GM21360 (cell line): Measurements from ENCODE around the gene SIRPD.
"Not testable (repeated sequence)": the region's sequence is repeated elsewhere in the genome, so short reads cannot be mapped to it uniquely, and the experiment has no call there.

Experiments used
- ATAC-seq: cut with Tn5 transposase; IDR thresholded peaks from one replicate; pipeline ENCODE4 v1.9.1; 2021; ENCODE audit warnings: mild to moderate bottlenecking, moderate library complexity; ENCODE audit not compliant: unreplicated experiment

The SIRPD gene

DNA sequence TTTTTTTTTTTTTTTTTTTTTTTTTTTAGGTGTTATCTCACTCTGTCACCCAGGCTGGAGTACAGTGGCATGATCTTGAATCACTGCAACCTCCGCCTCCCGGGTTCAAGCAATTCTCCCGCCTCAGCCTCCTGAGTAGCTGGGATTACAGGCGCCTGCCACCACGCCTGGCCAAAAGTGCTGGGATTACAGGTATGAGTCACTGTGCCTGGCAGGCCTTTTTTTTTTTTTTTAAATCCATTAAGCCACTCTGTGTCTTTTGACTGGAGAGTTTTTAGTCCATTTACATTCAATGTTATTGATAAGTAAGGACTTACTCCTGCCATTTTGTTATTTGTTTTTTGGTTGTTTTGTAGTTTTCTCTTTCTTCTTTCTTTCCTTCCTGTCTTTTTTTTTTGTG, 60.1 kb downstream of the SIRPD start:
- not testable (repeated sequence) for ATAC-seq

DNA sequence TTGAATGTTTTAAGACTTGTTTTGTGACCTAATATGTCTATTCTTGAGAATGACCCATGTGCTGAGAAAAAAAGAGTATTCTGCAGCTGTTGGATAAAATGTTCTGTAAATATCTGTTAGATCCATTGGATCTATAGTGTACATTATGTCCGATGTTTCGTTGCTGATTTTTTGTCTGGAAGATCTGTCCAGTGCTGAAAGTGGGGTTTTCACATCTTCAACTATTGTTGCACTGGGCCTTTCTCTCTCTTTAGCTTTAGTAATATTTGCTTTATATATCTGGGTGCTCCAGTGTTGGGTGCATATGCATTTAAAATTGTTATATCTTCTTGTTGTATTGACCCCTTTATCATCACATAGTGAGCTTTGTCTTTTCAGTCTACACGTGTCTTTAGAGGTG, 60.6 kb downstream of the SIRPD start:
- no peak for ATAC-seq

DNA sequence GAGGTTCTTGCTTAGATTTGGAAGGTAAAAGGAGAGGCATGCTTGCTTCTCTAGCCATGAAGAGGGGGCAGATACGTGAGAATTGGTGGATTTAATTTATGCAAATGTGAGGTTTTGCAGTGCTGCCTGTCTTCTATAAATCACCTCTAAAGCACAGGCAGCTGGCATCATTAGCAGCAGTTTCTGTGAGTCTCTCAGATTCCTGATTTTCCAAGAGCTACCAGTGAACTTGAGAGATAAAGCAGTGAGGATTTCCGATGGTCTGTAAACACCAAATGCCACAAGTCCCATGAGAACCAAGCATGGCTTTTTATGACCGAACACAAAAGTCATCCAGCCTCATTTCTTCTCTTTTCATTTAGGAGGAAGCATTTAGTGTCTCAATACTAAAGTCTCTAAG, 63.1 kb downstream of the SIRPD start:
- ATAC-seq: no peak

DNA sequence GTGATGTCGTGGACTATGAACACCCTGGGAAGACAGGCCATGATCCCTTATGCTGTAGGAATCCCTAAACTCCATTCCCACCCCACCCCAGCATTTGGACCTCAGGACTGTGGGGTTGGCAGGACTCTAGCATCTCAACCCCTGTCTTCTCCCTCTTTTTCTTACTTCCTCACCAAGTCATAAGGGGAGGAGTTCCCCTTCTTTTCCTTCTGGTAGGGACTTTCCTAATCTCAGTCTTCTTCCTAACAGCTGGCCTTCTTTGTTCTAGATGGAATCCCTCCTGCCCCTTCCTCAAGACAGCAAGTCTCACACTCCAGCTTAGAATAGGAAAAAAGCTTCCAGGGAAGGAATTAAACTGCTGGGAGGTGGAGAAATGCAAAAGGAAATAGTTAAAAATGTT, 64.0 kb downstream of the SIRPD start:
- no peak for ATAC-seq

DNA sequence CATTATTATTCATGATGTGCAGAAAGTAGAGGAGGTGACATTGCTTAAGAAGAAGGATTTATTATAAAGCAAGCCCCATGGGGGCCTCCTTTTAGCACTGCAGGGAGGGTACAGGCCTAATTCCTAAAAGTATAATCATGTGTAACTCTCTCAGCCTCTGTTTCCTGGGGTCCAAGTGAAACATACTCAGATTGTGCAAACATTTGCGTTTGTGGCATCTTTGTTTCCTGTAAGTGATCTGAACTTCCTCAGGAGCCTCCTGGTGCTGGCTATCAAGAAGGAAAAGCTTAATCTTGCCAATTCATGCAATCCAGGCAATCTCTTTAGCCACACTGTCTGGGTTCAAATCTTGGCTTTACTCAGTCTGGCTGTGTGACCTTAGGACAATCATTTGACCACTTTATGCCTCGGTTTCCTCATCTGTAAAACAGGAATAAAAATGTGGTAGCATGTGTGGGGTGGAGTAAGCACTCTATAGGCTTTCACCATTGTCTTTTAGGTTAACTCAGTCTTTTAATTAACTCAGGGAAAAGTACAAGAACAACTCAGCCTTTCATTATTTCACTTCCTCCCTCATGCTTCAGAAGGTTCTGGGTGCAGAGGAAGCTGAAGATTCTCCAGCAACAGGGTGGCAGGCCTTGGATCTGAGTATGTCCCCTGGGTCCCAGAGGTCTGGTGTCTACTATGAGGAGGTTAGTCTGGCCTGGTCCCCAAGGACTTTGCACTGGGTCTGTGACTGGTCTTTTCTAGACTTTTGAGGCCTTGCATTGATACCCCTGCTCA, 65.5 kb downstream of the SIRPD start:
- no peak for ATAC-seq

DNA sequence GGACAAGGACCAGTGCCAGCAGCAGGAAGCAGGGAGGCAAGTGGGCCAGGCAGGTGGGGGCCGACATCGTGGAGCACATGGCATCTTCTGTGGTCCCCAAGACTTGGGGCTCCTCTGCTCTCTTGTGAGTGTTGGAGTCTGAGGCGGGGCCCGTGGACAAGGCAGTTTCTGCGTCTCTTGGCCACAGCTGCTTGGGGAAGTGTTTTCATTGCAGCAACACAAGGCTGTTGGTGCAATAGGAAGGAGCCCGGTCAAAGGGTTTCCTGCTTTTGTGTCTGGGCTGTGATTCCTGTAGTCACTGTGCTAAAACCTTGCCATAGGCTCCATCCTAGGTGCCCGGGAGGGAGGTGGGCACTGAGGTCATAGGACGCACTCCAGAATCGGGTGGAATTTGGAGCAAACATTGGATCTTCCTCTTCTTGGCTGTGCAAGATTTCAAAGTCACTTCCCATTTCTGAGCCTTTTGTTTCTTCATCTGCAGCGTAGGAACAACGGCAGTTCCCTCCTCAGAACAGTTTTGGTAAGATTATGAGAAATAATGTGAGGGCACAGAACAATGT, 66.1 kb downstream of the SIRPD start, which contains the start of gene SIRPB2:
Gene SIRPB2 (minus strand): TSS at position 140 of the 560 bp plus-strand sequence. CDS start 61 bp downstream, at position 79.
- no peak for ATAC-seq

DNA sequence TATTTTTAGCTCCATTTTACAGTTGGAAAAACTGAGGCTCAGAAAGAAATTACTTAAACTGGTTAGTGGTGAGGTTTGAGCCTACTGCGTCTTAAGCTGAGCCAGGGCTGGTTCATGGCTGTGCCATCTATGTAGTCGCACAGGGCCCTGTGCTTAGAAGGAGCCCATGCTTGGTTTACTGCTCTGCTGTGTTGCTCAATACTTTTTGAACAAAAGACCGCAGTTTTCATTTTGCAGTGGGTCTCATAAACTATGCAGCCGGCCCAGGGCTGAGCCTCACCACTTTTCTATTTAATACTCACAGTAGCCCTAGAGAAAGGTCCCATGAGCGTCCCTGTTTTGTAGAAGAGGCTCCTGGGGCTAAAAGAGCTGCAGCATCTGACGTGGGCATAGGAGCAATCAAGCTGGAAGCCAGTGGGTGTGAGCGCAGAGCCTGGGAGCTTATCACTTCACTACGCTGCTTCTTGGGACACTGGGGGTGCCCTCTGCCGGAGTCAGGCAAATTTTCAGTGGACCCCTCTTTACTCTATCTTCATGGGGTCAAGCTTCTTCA, 66.8 kb downstream of the SIRPD start:
- no peak for ATAC-seq

DNA sequence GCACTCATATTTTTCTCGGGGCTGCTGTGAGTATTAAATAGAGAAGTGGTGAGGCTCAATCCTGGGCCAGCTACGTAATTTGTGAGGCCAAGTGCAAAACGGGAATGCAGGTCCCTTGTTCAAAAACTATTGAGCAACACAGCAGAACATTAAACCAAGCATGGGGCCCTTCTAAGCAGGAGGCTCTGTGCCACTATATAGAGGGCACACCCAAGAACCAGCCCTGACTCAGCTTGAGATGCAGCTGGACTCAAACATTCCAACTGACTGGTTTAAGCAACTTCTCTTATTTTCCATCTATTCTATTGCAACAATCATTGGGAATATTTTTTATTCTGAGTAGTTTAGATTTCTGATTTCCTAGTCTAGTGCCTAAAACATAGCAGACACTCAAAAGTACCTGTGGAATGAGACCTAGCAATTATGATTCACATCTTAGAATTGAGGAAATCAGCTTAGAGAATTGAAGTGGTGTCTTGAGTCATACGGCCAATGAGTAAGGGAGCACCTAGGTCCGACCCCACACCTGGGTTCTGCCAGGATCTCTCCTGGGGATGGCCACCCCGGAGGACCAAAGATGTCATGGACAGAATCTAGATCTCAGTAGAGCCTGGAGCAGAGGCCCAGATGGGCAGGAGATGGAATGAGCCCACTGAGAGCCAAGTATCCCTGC, 67.6 kb downstream of the SIRPD start:
- ATAC-seq: no peak

DNA sequence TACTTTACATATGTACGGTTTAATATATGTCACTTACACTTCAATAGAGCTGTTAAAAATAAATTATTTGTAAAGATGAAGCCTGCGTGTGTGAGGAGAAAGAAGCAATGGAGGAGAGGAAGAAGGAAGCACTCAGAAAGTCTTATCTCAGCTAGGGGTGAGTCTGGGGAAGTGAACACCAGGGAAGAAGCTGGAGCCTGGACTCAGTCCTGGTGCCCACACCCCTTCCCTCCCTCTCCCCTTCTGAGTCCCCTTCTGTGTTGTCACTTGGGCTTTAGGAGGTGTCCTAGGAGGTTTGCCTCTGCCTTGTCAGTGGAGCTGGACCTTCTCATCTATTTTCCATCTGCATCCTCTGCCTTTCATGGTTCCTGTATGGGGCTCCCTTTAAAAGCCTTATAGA, 68.2 kb downstream of the SIRPD start:
- no peak for ATAC-seq

DNA sequence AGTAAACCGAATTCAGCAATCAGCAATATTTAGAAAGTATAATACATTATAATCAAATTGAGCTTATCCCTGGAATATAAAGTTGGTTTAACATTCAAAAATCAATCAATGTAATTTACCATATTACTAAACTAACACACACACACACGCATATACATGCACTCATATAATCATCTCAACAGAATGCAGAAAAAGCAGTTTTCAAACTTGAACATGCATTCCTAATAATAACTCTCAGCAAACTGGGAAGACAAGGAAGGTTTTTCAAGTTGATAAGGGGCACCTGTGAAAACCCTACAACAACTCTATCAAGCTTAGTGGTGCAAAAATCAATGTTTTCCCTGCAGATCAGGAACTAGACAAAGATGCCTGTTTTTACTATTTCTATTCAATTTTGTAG, 70.9 kb downstream of the SIRPD start:
- ATAC-seq: no peak

DNA sequence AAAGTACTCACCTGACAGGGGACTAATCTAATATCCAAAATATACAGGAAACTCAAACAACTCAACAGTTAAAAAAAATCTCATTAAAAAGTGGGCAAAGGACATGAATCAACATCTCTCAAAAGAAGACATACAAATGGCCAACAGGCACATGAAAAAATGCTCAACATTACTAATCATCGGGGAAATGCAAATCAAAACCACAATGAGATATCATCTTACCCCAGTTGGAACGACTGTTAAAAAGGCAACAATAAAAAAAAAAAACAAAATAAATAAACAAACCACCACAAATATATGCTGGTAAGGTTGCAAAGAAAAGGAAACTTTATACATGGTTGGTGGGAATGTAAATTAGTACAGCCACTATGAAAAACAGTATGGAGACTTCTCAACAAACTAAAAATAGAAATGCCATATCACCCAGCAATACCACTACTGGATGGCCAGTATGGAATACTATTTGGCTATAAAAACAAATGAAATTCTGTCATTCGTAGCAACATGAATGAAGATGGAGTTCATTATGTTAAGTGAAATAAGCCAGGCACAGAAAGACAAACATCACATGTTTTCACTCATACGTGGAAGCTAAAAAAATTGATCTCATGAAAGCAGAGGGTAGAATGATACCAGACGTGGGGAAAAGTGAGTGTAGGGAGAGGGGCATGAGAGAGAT, 72.9 kb downstream of the SIRPD start:
- ATAC-seq: no peak
